Measurements from ENCODE around the gene ORC5.

GRCh38 chr7:104106108-104106905, 101.5 kb downstream of the ORC5 start:
- TF ChIP-seq POLR2AphosphoS5 (IDR thresholded peaks at IDR 0.05) (no peak), POLR2A (IDR thresholded peaks at IDR 0.05) (no peak)
